AG04449 (cell line): ENCODE measurements around the gene COPZ1.

Source experiments
- CTCF ChIA-PET: fragments of 350-600 bp; formaldehyde crosslinking; extraction: SDS; loops from one replicate; lab custom pipeline; 2021; ENCODE audit warnings: antibody characterized with exemption; lab: Yijun Ruan, JAX
- POLR2A ChIA-PET: fragments of 400-600, 350-600 bp; formaldehyde crosslinking; extraction: SDS; loops from one replicate; lab custom pipeline; 2020; ENCODE audit warnings: antibody characterized with exemption, inconsistent platforms; lab: Yijun Ruan, JAX
- DNase-seq: peaks from one replicate; pipeline ENCODE4 v3.0.0-alpha.2; 2010; ENCODE audit warnings: low read depth, low spot score
- H3K4me3 ChIP-seq: 2 replicates; pipeline ENCODE4 v1.5.1; 2011; ENCODE audit warnings: low read depth, mild to moderate bottlenecking, control low read depth, low read length
- CTCF ChIP-seq: IDR thresholded peaks from one replicate; pipeline ENCODE4 v1.5.1; 2011; ENCODE audit warnings: mild to moderate bottlenecking, moderate library complexity, low read length, control low read depth, inconsistent platforms; ENCODE audit not compliant: insufficient read depth; ENCODE audit errors: missing control alignments

COPZ1 gene

GRCh38 chr12:54286042-54287030 lies 38.6 kb upstream of the COPZ1 start:
- TF ChIP-seq CTCF: no peak
- ChIA-PET POLR2A (interaction anchor here (0.6 to 1.1 kb wide), 5 partner anchors 27 to 125 kb away, joined by 3 to 4 read pairs (median 3); no protein-coding TSS in a partner anchor), CTCF (interaction anchor here (0.9 to 4.8 kb wide), 19 partner anchors 8 to 95 kb away, joined by 3 to 42 read pairs (median 5); partner anchors contain the start of gene COPZ1)
- no peak for DNase-seq
- no peak overlapping the region for H3K4me3 ChIP-seq

GRCh38 chr12:54287261-54288157 lies 37.4 kb upstream of the COPZ1 start:
- CTCF ChIA-PET: interaction anchor here (0.9 to 8.2 kb wide), 16 partner anchors 7 to 94 kb away, joined by 3 to 66 read pairs (median 5); partner anchors contain the start of genes COPZ1 and ZNF385A
- POLR2A ChIA-PET: interaction anchor here (0.6 to 2.6 kb wide), 4 partner anchors 13 to 124 kb away, joined by 3 to 12 read pairs (median 4); partner anchors contain the start of gene NFE2
- TF ChIP-seq CTCF: no peak
- no peak overlapping the region for H3K4me3 ChIP-seq
- DNase-seq: no peak

GRCh38 chr12:54292083-54292930 lies 32.6 kb upstream of the COPZ1 start:
- CTCF ChIA-PET: interaction anchor here (0.7 to 9.1 kb wide), 21 partner anchors 7 to 89 kb away, joined by 3 to 131 read pairs (median 12); partner anchors contain the start of genes CBX5, COPZ1, HNRNPA1 and NFE2
- no peak for TF ChIP-seq CTCF
- POLR2A ChIA-PET: interaction anchor here (1.0 to 6.4 kb wide), 3 partner anchors 8 to 12 kb away, joined by 3 to 33 read pairs (median 4); partner anchors contain the start of genes CBX5 and HNRNPA1

GRCh38 chr12:54292931-54293241 lies 32.0 kb upstream of the COPZ1 start:
- H3K4me3 ChIP-seq: no peak overlapping the region
- no peak for DNase-seq
- POLR2A ChIA-PET: interaction anchor here (1.8 to 6.4 kb wide), 2 partner anchors 9 to 12 kb away, joined by 4 to 33 read pairs; partner anchors contain the start of genes CBX5 and HNRNPA1
- TF ChIP-seq CTCF: no peak
- CTCF ChIA-PET: interaction anchor here (0.9 to 9.1 kb wide), 24 partner anchors 8 to 89 kb away, joined by 3 to 131 read pairs (median 9); partner anchors contain the start of genes CBX5, COPZ1, HNRNPA1 and NFE2

More at GRCh38 chr12:54292083-54292930, 32.6 kb upstream of the COPZ1 start:
- no peak overlapping the region for H3K4me3 ChIP-seq
- no peak for DNase-seq
